ENCODE results near the gene MYOZ3. TPM values are rescaled to one million over a fixed set of nuclear protein-coding genes. Genes with fewer than 3 reads are reported as not detected.

The MYOZ3 gene
- polyA plus RNA-seq, 1 donor from 2014 or later: not detected

GRCh38 chr5:150647275-150648251 is 13.5 kb upstream of the MYOZ3 start:
- TF ChIP-seq RAD21 (conservative IDR thresholded peaks at IDR 0.05): no peak
- no peak for TF ChIP-seq EP300 (conservative IDR thresholded peaks at IDR 0.05; ENCODE audit: poor library complexity, severe bottlenecking)
- no peak for TF ChIP-seq TAF1 (IDR thresholded peaks at IDR 0.05; ENCODE audit: low read depth)
- no peak for TF ChIP-seq EZH2 (IDR thresholded peaks at IDR 0.05; ENCODE audit: borderline replicate concordance, insufficient read depth, low read length, poor library complexity, severe bottlenecking)
- no peak for TF ChIP-seq CTCF (IDR thresholded peaks at IDR 0.05; ENCODE audit: poor library complexity, severe bottlenecking)
- TF ChIP-seq MXI1 (conservative IDR thresholded peaks at IDR 0.05; ENCODE audit: poor library complexity, severe bottlenecking): no peak
- Histone ChIP-seq H3K9ac (ENCODE audit: low read length) (no peak overlapping the region), H3F3A (ENCODE audit: insufficient read depth, low read length, poor library complexity, severe bottlenecking) (no peaks in the 10 kb centered on the region), H3K79me2 (replicated peaks; ENCODE audit: insufficient read depth, low read length) (no peaks in the 10 kb centered on the region), H3K36me3 (ENCODE audit: insufficient read depth, low read length) (no peaks in the 10 kb centered on the region), H3K27ac (ENCODE audit: low read length) (no peak overlapping the region), H3K4me2 (ENCODE audit: low read length) (no peak overlapping the region), H3K9me2 (ENCODE audit: insufficient read depth, low read length) (no peaks in the 10 kb centered on the region), H3K4me3 (ENCODE audit: low read length) (no peak overlapping the region), H3K9me3 (ENCODE audit: low read length) (no peaks in the 10 kb centered on the region), H4K20me1 (ENCODE audit: insufficient read depth) (no peaks in the 10 kb centered on the region), H2AFZ (ENCODE audit: low read depth, low read length) (no peak overlapping the region), H3K27me3 (ENCODE audit: insufficient read depth, low read depth, low read length) (no peaks in the 10 kb centered on the region)

- no peaks in the 10 kb centered on the region for H3K79me2 ChIP-seq (replicated peaks; ENCODE audit: insufficient read depth, low read length)
- no peaks in the 10 kb centered on the region for H3K36me3 ChIP-seq (ENCODE audit: insufficient read depth, low read length)
- H3K9me3 ChIP-seq (ENCODE audit: low read length): no peaks in the 10 kb centered on the region
- no peak overlapping the region for H3K4me2 ChIP-seq (ENCODE audit: low read length)
- H3K27me3 ChIP-seq (ENCODE audit: insufficient read depth, low read depth, low read length): no peaks in the 10 kb centered on the region
- no peak for TF ChIP-seq EZH2 (IDR thresholded peaks at IDR 0.05; ENCODE audit: borderline replicate concordance, insufficient read depth, low read length, poor library complexity, severe bottlenecking)
- no peak for TF ChIP-seq CTCF (IDR thresholded peaks at IDR 0.05; ENCODE audit: poor library complexity, severe bottlenecking)
- no peak for TF ChIP-seq RAD21 (conservative IDR thresholded peaks at IDR 0.05)
- TF ChIP-seq MXI1 (conservative IDR thresholded peaks at IDR 0.05; ENCODE audit: poor library complexity, severe bottlenecking): no peak
- TF ChIP-seq REST (IDR thresholded peaks at IDR 0.05; ENCODE audit: borderline replicate concordance): no peak
- TF ChIP-seq EP300 (conservative IDR thresholded peaks at IDR 0.05; ENCODE audit: poor library complexity, severe bottlenecking): no peak
- no peak for TF ChIP-seq POLR2AphosphoS5 (IDR thresholded peaks at IDR 0.05)
- TF ChIP-seq SMC3 (conservative IDR thresholded peaks at IDR 0.05; ENCODE audit: poor library complexity): no peak
- no peak for TF ChIP-seq TAF1 (IDR thresholded peaks at IDR 0.05; ENCODE audit: low read depth)
- no peak overlapping the region for H3K27ac ChIP-seq (ENCODE audit: low read length)
- H2AFZ ChIP-seq (ENCODE audit: low read depth, low read length): no peak overlapping the region
- H3K9ac ChIP-seq (ENCODE audit: low read length): no peak overlapping the region
- no peaks in the 10 kb centered on the region for H4K20me1 ChIP-seq (ENCODE audit: insufficient read depth)
- no peaks in the 10 kb centered on the region for H3F3A ChIP-seq (ENCODE audit: insufficient read depth, low read length, poor library complexity, severe bottlenecking)
- H3K9me2 ChIP-seq (ENCODE audit: insufficient read depth, low read length): no peaks in the 10 kb centered on the region
- H3K4me3 ChIP-seq (ENCODE audit: low read length): no peak overlapping the region
Observed at GRCh38 chr5:150648294-150649107, 12.6 kb upstream of the MYOZ3 start.
